Measurements from ENCODE around the gene RNF222. TPM values are rescaled to one million over a fixed set of nuclear protein-coding genes. Genes with fewer than 3 reads are reported as not detected.
"Not testable (repeated sequence)": the region's sequence is repeated elsewhere in the genome, so short reads cannot be mapped to it uniquely, and the experiment has no call there.

The RNF222 gene
- total RNA-seq, 1 experiment from 2014 or later: 0.09 TPM

GRCh38 chr17:8398980-8399379, 1.4 kb upstream of the RNF222 start:
- H2BK5ac ChIP-seq (ENCODE audit: insufficient read length, low read length): no peak overlapping the region
- H2BK120ac ChIP-seq (ENCODE audit: low read depth, low read length, poor library complexity, severe bottlenecking): no peak overlapping the region
- H3K9me3 ChIP-seq (ENCODE audit: control insufficient read depth, low read depth, low read length): no peaks in the 10 kb centered on the region
- H3K14ac ChIP-seq (ENCODE audit: insufficient read depth, low read length): no peak overlapping the region
- H3T11ph ChIP-seq (ENCODE audit: low read length): no peak overlapping the region
- Mint-ChIP-seq H3K9me3 (no peaks in the 10 kb centered on the region), H3K27me3 (ENCODE audit: low read depth) (peaks cover 30% of the 10 kb centered on the region), H3K36me3 (ENCODE audit: insufficient read depth in 1 of 3, low read depth in 3 of 3) (no peaks in the 10 kb centered on the region), H3K27ac (no peak overlapping the region), H3K4me1 (peaks cover 2% of the 10 kb centered on the region in 2 experiments; a peak in 3 of 4 replicates), H3K4me3 (no peak overlapping the region)
- H4K8ac ChIP-seq (replicated peaks; ENCODE audit: insufficient read length, low read depth, low read length): no peak overlapping the region
- no peak overlapping the region for H2AK5ac ChIP-seq (ENCODE audit: insufficient read length, low read length)
- H3K4me2 ChIP-seq (ENCODE audit: insufficient read depth, insufficient read length, low read length): no peak overlapping the region
- no peaks in the 10 kb centered on the region for H3K79me2 ChIP-seq (ENCODE audit: insufficient read depth, low read length)
- H4K20me1 ChIP-seq (ENCODE audit: control insufficient read depth, insufficient read depth, insufficient read length): no peaks in the 10 kb centered on the region
- no peaks in the 10 kb centered on the region for H3K23me2 ChIP-seq (ENCODE audit: insufficient read length, low read depth, low read length, poor library complexity, severe bottlenecking)
- H2BK20ac ChIP-seq (ENCODE audit: low read depth, low read length, poor library complexity, severe bottlenecking): no peak overlapping the region
- no peak overlapping the region for H2BK15ac ChIP-seq (ENCODE audit: low read depth, low read length)
- no peak overlapping the region for H3K23ac ChIP-seq (ENCODE audit: insufficient read length, low read depth, low read length)
- no peak for TF ChIP-seq CTCF (conservative IDR thresholded peaks at IDR 0.05)
- no peak overlapping the region for H3K27ac ChIP-seq (ENCODE audit: insufficient read length, low read depth, low read length)
- H3K79me1 ChIP-seq (ENCODE audit: insufficient read depth, low read depth, low read length, poor library complexity, severe bottlenecking): no peaks in the 10 kb centered on the region
- no peak overlapping the region for H4K91ac ChIP-seq (ENCODE audit: insufficient read length, low read depth, low read length)
- H2BK12ac ChIP-seq (ENCODE audit: insufficient read length, low read depth, low read length): no peak overlapping the region
- peaks cover 3% of the 10 kb centered on the region; the same call in 1 of the 2 replicates for H3K27me3 ChIP-seq (ENCODE audit: insufficient read depth, low read length)
- no peak overlapping the region for H3K9ac ChIP-seq (ENCODE audit: extremely low read depth, insufficient read length, low read length)
- no peak overlapping the region for H3K18ac ChIP-seq (ENCODE audit: insufficient read length, low read depth, low read length)
- no peak overlapping the region for H4K5ac ChIP-seq (ENCODE audit: insufficient read length, low read depth, low read length)
- H3K4me1 ChIP-seq (ENCODE audit: insufficient read depth, low read length): no peaks in the 10 kb centered on the region
- DNase-seq: no peak
- WGBS (ENCODE audit: extremely low coverage, insufficient read length, low lambda C conversion rate): no CpG with 5 or more reads among the region's 6 CpGs
- no peak overlapping the region for H3K56ac ChIP-seq (ENCODE audit: insufficient read length, low read depth, low read length)
- no peak overlapping the region for H3K4ac ChIP-seq (ENCODE audit: low read depth, low read length)
- H2AFZ ChIP-seq (ENCODE audit: low read length): no peak overlapping the region

- not testable (repeated sequence) for H2BK15ac ChIP-seq (ENCODE audit: low read depth, low read length); H3K9me3 Mint-ChIP-seq; H3K56ac ChIP-seq (ENCODE audit: insufficient read length, low read depth, low read length); H2AFZ ChIP-seq (ENCODE audit: low read length); H3K27ac Mint-ChIP-seq; H3K4me1 ChIP-seq (ENCODE audit: insufficient read depth, low read length); H3T11ph ChIP-seq (ENCODE audit: low read length); H3K9me3 ChIP-seq (ENCODE audit: control insufficient read depth, low read depth, low read length); H3K79me2 ChIP-seq (ENCODE audit: insufficient read depth, low read length); H3K79me1 ChIP-seq (ENCODE audit: insufficient read depth, low read depth, low read length, poor library complexity, severe bottlenecking); H2BK12ac ChIP-seq (ENCODE audit: insufficient read length, low read depth, low read length); H2BK20ac ChIP-seq (ENCODE audit: low read depth, low read length, poor library complexity, severe bottlenecking); H3K27me3 ChIP-seq (ENCODE audit: insufficient read depth, low read length); H4K5ac ChIP-seq (ENCODE audit: insufficient read length, low read depth, low read length); DNase-seq; H3K23me2 ChIP-seq (ENCODE audit: insufficient read length, low read depth, low read length, poor library complexity, severe bottlenecking); H4K20me1 ChIP-seq (ENCODE audit: control insufficient read depth, insufficient read depth, insufficient read length); H3K9ac ChIP-seq (ENCODE audit: extremely low read depth, insufficient read length, low read length); H3K18ac ChIP-seq (ENCODE audit: insufficient read length, low read depth, low read length); H4K91ac ChIP-seq (ENCODE audit: insufficient read length, low read depth, low read length); H2BK120ac ChIP-seq (ENCODE audit: low read depth, low read length, poor library complexity, severe bottlenecking); H4K8ac ChIP-seq (replicated peaks; ENCODE audit: insufficient read length, low read depth, low read length); H3K4ac ChIP-seq (ENCODE audit: low read depth, low read length); H2BK5ac ChIP-seq (ENCODE audit: insufficient read length, low read length); H3K14ac ChIP-seq (ENCODE audit: insufficient read depth, low read length); H3K27ac ChIP-seq (ENCODE audit: insufficient read length, low read depth, low read length); H3K36me3 Mint-ChIP-seq (ENCODE audit: insufficient read depth in 1 of 3, low read depth in 3 of 3); H3K4me2 ChIP-seq (ENCODE audit: insufficient read depth, insufficient read length, low read length); H3K4me3 Mint-ChIP-seq; H2AK5ac ChIP-seq (ENCODE audit: insufficient read length, low read length); H3K23ac ChIP-seq (ENCODE audit: insufficient read length, low read depth, low read length)
- no CpG with 5 or more reads among the region's 9 CpGs for WGBS (ENCODE audit: extremely low coverage, insufficient read length, low lambda C conversion rate)
- H3K27me3 Mint-ChIP-seq (ENCODE audit: low read depth): peaks cover 25% of the 10 kb centered on the region
- peaks cover 13 to 15% of the 10 kb centered on the region in 2 experiments for H3K4me1 Mint-ChIP-seq
Observed at GRCh38 chr17:8394497-8394896, 3.1 kb downstream of the RNF222 start.

Data from H9 (cell line).